Transverse colon (tissue), 4 donors: ENCODE results near the gene ENTPD1. TPM values are rescaled to one million over a fixed set of nuclear protein-coding genes. Genes with fewer than 3 reads are reported as not detected.

Experiments
- DNase-seq: peaks from one replicate; pipeline ENCODE4 v3.0.0-alpha.2; 2019
- H3K27ac ChIP-seq, 4 donors: fragments of 200-600 bp; sonication (generic); 2 replicates each; pipeline ENCODE4 v1.5.1; 2016 to 2018; ENCODE audit warnings: inconsistent platforms in 4 of 4
- H3K27me3 ChIP-seq: fragments of 200-600 bp; sonication (generic); 2 replicates; pipeline ENCODE4 v1.5.1; 2017; ENCODE audit warnings: inconsistent platforms
- H3K36me3 ChIP-seq, 4 donors: fragments of 200-600 bp; sonication (generic); 2 replicates each; pipeline ENCODE4 v1.5.1; 2017 to 2019; ENCODE audit warnings: inconsistent platforms in 4 of 4
- H3K4me1 ChIP-seq, 4 donors: fragments of 200-600 bp; sonication (generic); 2 replicates each; pipeline ENCODE4 v1.5.1; 2017 to 2020; ENCODE audit warnings: inconsistent platforms in 4 of 4
- H3K4me3 ChIP-seq, 4 donors: fragments of 200-600 bp; sonication (generic); 1 replicate in 1 of 4; 2 replicates in 3 of 4; pipeline versions ENCODE4 v1.5.1 to v1.6.1; 2017 to 2019; ENCODE audit warnings: inconsistent platforms in 4 of 4
- H3K9me3 ChIP-seq, 2 donors: fragments of 200-600 bp; sonication (generic); 2 replicates each; pipeline ENCODE4 v1.5.1; 2017 to 2019; ENCODE audit warnings: inconsistent platforms in 2 of 2
- EP300 ChIP-seq: sonication (generic); formaldehyde crosslinking; IDR thresholded peaks from one replicate; pipeline ENCODE4 v1.6.1; 2017; ENCODE audit warnings: antibody characterized with exemption, low read depth
- POLR2A ChIP-seq: fragments of 450-650 bp; IDR thresholded peaks from one replicate; pipeline ENCODE4 v1.6.1; 2016; ENCODE audit warnings: antibody characterized with exemption, mild to moderate bottlenecking, moderate library complexity
- POLR2AphosphoS5 ChIP-seq, 3 donors: sonication (generic); formaldehyde crosslinking; IDR thresholded peaks; one replicate each; pipeline ENCODE4 v1.6.1; 2016; ENCODE audit warnings: antibody characterized with exemption in 3 of 3
- WGBS, 2 donors: methylation state at CpG; one replicate each; pipeline ENCODE4 v1.1.5; 2018; ENCODE audit warnings: low coverage in 1 of 2; 5-methylcytosine and 5-hydroxymethylcytosine counted together
- in situ Hi-C, 4 donors: fragments of 200-750 bp; cut with MboI; loops; one replicate each; pipeline versions ENCODE4 v1.15.0 to v1.15.1; 2017; ENCODE audit warnings: low sequenced_read_pairs in 3 of 4, low pct_ligation_motif_present in 1 of 4, low pct_unique_long_range_greater_than_20kb in 1 of 4
- intact Hi-C: fragments of 100-400 bp; cut with DNase I; formaldehyde crosslinking; loops from one replicate; pipeline ENCODE4 v1.15.1; 2023; ENCODE audit warnings: low total_unique reads
- total RNA-seq, 4 donors: library from RNA; depleted of rRNA; stranded (reverse); fragments of >200 nt; gene quantifications; one replicate each; pipeline ENCODE4 v1.1.0, GENCODE V29; 2016
- TF ChIP-seq, protein P1 (sequence below), 5 experiments: fragments of 200-600 bp in 3 of 5; fragments of 450-650 bp in 2 of 5; sonication (generic) in 3 of 5; IDR thresholded peaks; 1 replicate in 2 of 5; 2 replicates in 3 of 5; pipeline ENCODE4 v1.5.1; 2016 to 2017; ENCODE audit warnings: antibody characterized with exemption in 5 of 5, inconsistent platforms in 3 of 5, mild to moderate bottlenecking in 2 of 5, moderate library complexity in 1 of 5

The ENTPD1 gene
- 10 to 100 TPM in 2 of 4 donors, 1 to 10 TPM in 2; 5.1 to 35.6 (median 11.0) TPM for total RNA-seq

GRCh38 chr10:95756041-95756761, at the start of gene ENTPD1:
Gene ENTPD1 (plus strand): TSS chr10:95756163. CDS start chr10:95756240, 77 bp downstream.
- Histone ChIP-seq H3K27me3 (no peaks in the 10 kb centered on the region), H3K4me1 (peaks cover 0 to 13% (median 3%) of the 10 kb centered on the region in 4 donors), H3K36me3 (no peaks in the 10 kb centered on the region), H3K9me3 (no peaks in the 10 kb centered on the region), H3K4me3 (peak within 1 kb of the TSS in 3 of 4 donors; percentile 10 to 45 (median 16)), H3K27ac (peak within 1 kb of the TSS; percentile 66 to 84 (median 80))
- intact Hi-C loops = no loop called here
- peak; percentile 59 for DNase-seq
- peak; percentile 60 for TF ChIP-seq POLR2A
- TF ChIP-seq POLR2AphosphoS5 (IDR thresholded peaks at IDR 0.05) = peak; percentile 59 to 68 (median 61)
- no peak for TF ChIP-seq EP300
- TF ChIP-seq, protein P1, sequence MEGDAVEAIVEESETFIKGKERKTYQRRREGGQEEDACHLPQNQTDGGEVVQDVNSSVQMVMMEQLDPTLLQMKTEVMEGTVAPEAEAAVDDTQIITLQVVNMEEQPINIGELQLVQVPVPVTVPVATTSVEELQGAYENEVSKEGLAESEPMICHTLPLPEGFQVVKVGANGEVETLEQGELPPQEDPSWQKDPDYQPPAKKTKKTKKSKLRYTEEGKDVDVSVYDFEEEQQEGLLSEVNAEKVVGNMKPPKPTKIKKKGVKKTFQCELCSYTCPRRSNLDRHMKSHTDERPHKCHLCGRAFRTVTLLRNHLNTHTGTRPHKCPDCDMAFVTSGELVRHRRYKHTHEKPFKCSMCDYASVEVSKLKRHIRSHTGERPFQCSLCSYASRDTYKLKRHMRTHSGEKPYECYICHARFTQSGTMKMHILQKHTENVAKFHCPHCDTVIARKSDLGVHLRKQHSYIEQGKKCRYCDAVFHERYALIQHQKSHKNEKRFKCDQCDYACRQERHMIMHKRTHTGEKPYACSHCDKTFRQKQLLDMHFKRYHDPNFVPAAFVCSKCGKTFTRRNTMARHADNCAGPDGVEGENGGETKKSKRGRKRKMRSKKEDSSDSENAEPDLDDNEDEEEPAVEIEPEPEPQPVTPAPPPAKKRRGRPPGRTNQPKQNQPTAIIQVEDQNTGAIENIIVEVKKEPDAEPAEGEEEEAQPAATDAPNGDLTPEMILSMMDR (IDR thresholded peaks at IDR 0.05) = no peak
- in situ Hi-C loops = no loop called here
- 7 to 14% methylated on average over 8 to 11 of the region's 11 CpGs for WGBS, 2 donors

DNA sequence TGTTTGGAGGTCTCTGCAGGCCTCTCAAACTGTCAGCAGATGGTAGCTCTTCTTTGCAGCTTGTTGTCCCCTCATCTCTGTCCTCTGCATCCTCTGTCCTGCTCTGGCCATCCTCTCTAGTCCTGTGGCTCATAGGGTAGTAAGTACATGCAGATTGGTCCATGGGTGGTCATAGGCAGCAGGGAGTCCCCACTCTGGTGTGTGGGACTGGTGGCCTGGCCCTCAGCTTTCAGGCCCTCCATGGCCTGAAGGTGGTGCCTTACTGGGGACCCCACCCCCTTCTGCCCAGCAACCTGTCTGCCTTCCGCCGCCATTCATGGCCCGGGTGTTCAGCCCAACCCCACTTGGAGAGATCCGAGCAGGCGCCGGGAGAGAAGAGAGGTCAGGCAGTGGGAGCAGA, 49.4 kb upstream of the ENTPD1 start:
- intact Hi-C loops (no loop called here), in situ Hi-C loops (no loop called here)
- no peaks in the 10 kb centered on the region for H3K27me3 ChIP-seq
- TF ChIP-seq, protein P1 (IDR thresholded peaks at IDR 0.05) = no peak
- TF ChIP-seq POLR2A = no peak
- TF ChIP-seq POLR2AphosphoS5 (IDR thresholded peaks at IDR 0.05) = no peak
- TF ChIP-seq EP300 = no peak
- 48% methylated on average over 6 of the region's 6 CpGs; no CpG with 5 or more reads in 1 of the 2 donors for WGBS, 2 donors
- H3K4me1 ChIP-seq = no peaks in the 10 kb centered on the region
- H3K4me3 ChIP-seq = no peak overlapping the region
- H3K9me3 ChIP-seq = no peaks in the 10 kb centered on the region
- H3K27ac ChIP-seq = no peak overlapping the region
- H3K36me3 ChIP-seq = no peaks in the 10 kb centered on the region
- DNase-seq = no peak

DNA sequence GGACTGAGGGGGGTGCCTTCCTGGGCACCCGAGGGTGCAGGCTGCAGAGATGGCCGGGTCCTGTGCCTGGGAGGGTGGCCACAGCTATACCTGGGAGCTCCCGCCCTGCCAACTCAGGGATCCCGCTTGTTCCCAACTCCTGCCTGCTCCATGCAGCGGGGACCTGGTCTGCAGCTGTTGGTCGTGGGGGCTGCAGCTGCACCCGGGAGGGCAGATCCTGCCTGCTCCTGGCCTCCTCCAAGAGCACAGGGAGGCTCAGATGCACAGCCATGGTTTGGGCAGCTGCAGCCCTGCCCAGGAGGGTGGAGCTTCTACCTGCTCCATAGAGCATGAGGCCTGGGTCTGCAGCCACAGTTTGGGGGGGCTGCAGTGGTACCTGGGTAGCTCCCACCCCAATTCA, 49.0 kb upstream of the ENTPD1 start:
- Histone ChIP-seq H3K4me3 (no peak overlapping the region), H3K27ac (no peak overlapping the region), H3K36me3 (no peaks in the 10 kb centered on the region), H3K27me3 (no peaks in the 10 kb centered on the region), H3K9me3 (no peaks in the 10 kb centered on the region), H3K4me1 (no peaks in the 10 kb centered on the region)
- in situ Hi-C loops = no loop called here
- intact Hi-C loops = no loop called here
- no peak for DNase-seq
- WGBS, 2 donors = 90 to 100% methylated on average over 2 to 7 of the region's 7 CpGs
- TF ChIP-seq EP300 = no peak
- TF ChIP-seq POLR2A = no peak
- TF ChIP-seq, protein P1 (IDR thresholded peaks at IDR 0.05) = no peak
- TF ChIP-seq POLR2AphosphoS5 (IDR thresholded peaks at IDR 0.05) = no peak

DNA sequence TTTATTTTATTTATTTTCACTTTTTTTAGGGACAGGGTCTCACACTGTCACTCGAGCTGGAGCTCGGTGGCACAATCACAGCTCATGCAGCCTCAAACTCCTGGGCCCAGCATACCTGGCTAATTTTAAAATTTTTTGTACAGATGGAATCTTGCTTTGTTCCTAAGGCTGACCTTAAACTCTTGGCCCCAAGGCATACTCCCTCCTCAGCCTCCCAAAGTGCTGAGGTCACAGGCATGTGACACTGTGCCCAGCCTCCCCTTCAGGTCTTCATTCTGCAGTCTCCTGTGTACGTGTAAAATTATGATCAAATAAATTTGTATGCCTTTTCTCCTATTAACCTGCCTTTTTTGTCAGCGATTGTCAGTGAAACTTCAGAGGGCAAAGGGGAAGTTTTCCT, 44.5 kb upstream of the ENTPD1 start:
- Histone ChIP-seq H3K27ac (no peak overlapping the region), H3K4me3 (no peak overlapping the region), H3K4me1 (no peaks in the 10 kb centered on the region), H3K27me3 (no peaks in the 10 kb centered on the region), H3K9me3 (no peaks in the 10 kb centered on the region), H3K36me3 (no peaks in the 10 kb centered on the region)
- 92 to 95% methylated on average over 2 to 4 of the region's 4 CpGs for WGBS, 2 donors
- TF ChIP-seq POLR2AphosphoS5 (IDR thresholded peaks at IDR 0.05) = no peak
- TF ChIP-seq, protein P1 (IDR thresholded peaks at IDR 0.05) = no peak
- TF ChIP-seq POLR2A = no peak
- TF ChIP-seq EP300 = no peak
- no peak for DNase-seq
- intact Hi-C loops = no loop called here
- in situ Hi-C loops = no loop called here
